HCT116 (cell line): ENCODE measurements around the gene PRPF40A. TPM values are rescaled to one million over a fixed set of nuclear protein-coding genes. Genes with fewer than 3 reads are reported as not detected.

Experiments used
- ATAC-seq: fragments of 200-7000 bp; cut with Tn5 transposase; 2 replicates; pipeline ENCODE4 v1.9.1; 2020; ENCODE audit warnings: mild to moderate bottlenecking, moderate library complexity
- Bru-seq: library from RNA; stranded (reverse); fragments of 400-500 nt; gene quantifications from one replicate; lab custom pipeline; 2021; lab: Mats Ljungman, UMichigan
- BruChase-seq, 2 experiments: library from RNA; stranded (reverse); fragments of 400-500 nt; gene quantifications; one replicate each; lab custom pipeline; 2021; lab: Mats Ljungman, UMichigan
- BruUV-seq: library from RNA; stranded (reverse); fragments of 400-500 nt; replicated peaks from 2 replicates; lab custom pipeline; 2021; lab: Mats Ljungman, UMichigan
- CTCF ChIA-PET: fragments of 300-600 bp; sonication (Branson Sonifier 250); formaldehyde crosslinking; loops from one replicate; lab custom pipeline; 2021; ENCODE audit warnings: antibody characterized with exemption; lab: Charles Lee
- POLR2A ChIA-PET: fragments of 300-600, 350-600 bp; sonication (Branson Sonifier 250); formaldehyde crosslinking; loops from one replicate; lab custom pipeline; 2021; ENCODE audit warnings: antibody characterized with exemption; lab: Charles Lee
- RAD21 ChIA-PET, 2 experiments: fragments of 300-600 bp; sonication (Branson Sonifier 250); formaldehyde crosslinking; loops; one replicate each; lab custom pipeline; 2023; ENCODE audit warnings: low total read pairs in 2 of 2; ENCODE audit not compliant: uncharacterized antibody in 2 of 2, unreplicated experiment in 2 of 2, low non-redundant PET in 1 of 2; lab: Charles Lee
- DNase-seq: peaks from one replicate; pipeline ENCODE4 v3.0.0-alpha.2; 2010; ENCODE audit warnings: low read depth, low spot score
- H2AFZ ChIP-seq: fragments of 200-600 bp; shearing (Covaris generic), sonication (generic); 2 replicates; pipeline ENCODE4 v1.6.1; 2017; ENCODE audit warnings: low read depth, mixed run types, mixed read lengths, antibody characterized with exemption, low read length; ENCODE audit not compliant: poor library complexity, severe bottlenecking
- H3K27ac ChIP-seq: 2 replicates; pipeline ENCODE4 v1.5.1; 2012; ENCODE audit warnings: low read depth, low read length
- H3K27me3 ChIP-seq: fragments of 200-600 bp; sonication (generic); 2 replicates; pipeline ENCODE4 v1.6.1; 2016; ENCODE audit warnings: mixed run types, low read length, mixed read lengths; ENCODE audit not compliant: insufficient read depth
- H3K36me3 ChIP-seq, 2 experiments: fragments of 200-500 bp in 1 of 2; fragments of 200-600 bp in 1 of 2; sonication (Bioruptor generic) in 1 of 2; sonication (generic) in 1 of 2; 2 replicates each; pipeline versions ENCODE4 v1.5.1 to v1.6.1; 2014 to 2016; ENCODE audit warnings: low read length in 2 of 2, inconsistent platforms in 1 of 2, mixed read lengths in 1 of 2, mixed run types in 1 of 2; ENCODE audit not compliant: insufficient read depth in 2 of 2, control insufficient read depth in 1 of 2
- H3K4me1 ChIP-seq, 2 experiments: fragments of 200-600 bp in 1 of 2; sonication (generic) in 1 of 2; 2 replicates each; pipeline versions ENCODE4 v1.5.1 to v1.6.1; 2012 to 2017; ENCODE audit warnings: low read length in 2 of 2, inconsistent platforms in 1 of 2, mild to moderate bottlenecking in 1 of 2, mixed read lengths in 1 of 2, mixed run types in 1 of 2, moderate library complexity in 1 of 2; ENCODE audit not compliant: insufficient read depth in 2 of 2, control insufficient read depth in 1 of 2
- H3K4me2 ChIP-seq: fragments of 200-600 bp; sonication (generic); 2 replicates; pipeline ENCODE4 v1.6.1; 2017; ENCODE audit warnings: mixed run types, low read length, mixed read lengths
- H3K4me3 ChIP-seq, 2 experiments: fragments of 200-600 bp in 1 of 2; sonication (generic) in 1 of 2; replicated peaks in 1 of 2; 2 replicates each; pipeline ENCODE4 v1.5.1; 2011 to 2016; ENCODE audit warnings: low read length in 2 of 2, control low read depth in 1 of 2, low read depth in 1 of 2, mild to moderate bottlenecking in 1 of 2, mixed read lengths in 1 of 2, mixed run types in 1 of 2
- H3K79me2 ChIP-seq: fragments of 200-600 bp; sonication (generic); 2 replicates; pipeline ENCODE4 v1.6.1; 2017; ENCODE audit warnings: mild to moderate bottlenecking, mixed run types, low read length, moderate library complexity, mixed read lengths; ENCODE audit not compliant: insufficient read depth
- H3K9ac ChIP-seq: fragments of 200-600 bp; sonication (generic); 2 replicates; pipeline ENCODE4 v1.6.1; 2016; ENCODE audit warnings: low read length, mixed read lengths
- H3K9me2 ChIP-seq: fragments of 200-600 bp; sonication (generic), shearing (Covaris generic); 2 replicates; pipeline ENCODE4 v1.6.1; 2017; ENCODE audit warnings: mixed run types, mild to moderate bottlenecking, moderate library complexity; ENCODE audit not compliant: insufficient read depth
- H3K9me3 ChIP-seq, 2 experiments: fragments of 200-500 bp in 1 of 2; fragments of 200-600 bp in 1 of 2; sonication (Bioruptor generic) in 1 of 2; sonication (generic) in 1 of 2; 2 replicates each; pipeline ENCODE4 v1.6.1; 2014 to 2017; ENCODE audit warnings: low read length in 2 of 2, mixed read lengths in 2 of 2, inconsistent platforms in 1 of 2, low read depth in 1 of 2, mild to moderate bottlenecking in 1 of 2, mixed run types in 1 of 2, moderate library complexity in 1 of 2; ENCODE audit not compliant: control insufficient read depth in 1 of 2, insufficient read depth in 1 of 2
- H4K20me1 ChIP-seq: fragments of 200-600 bp; sonication (generic), shearing (Covaris generic); 2 replicates; pipeline ENCODE4 v1.6.1; 2017; ENCODE audit warnings: mixed run types, mild to moderate bottlenecking, moderate library complexity; ENCODE audit not compliant: insufficient read depth
- ATF3 ChIP-seq: IDR thresholded peaks from 2 replicates; pipeline ENCODE4 v1.6.1; 2012
- CBX3 ChIP-seq: IDR thresholded peaks from 2 replicates; pipeline ENCODE4 v1.6.1; 2012; ENCODE audit warnings: low read depth
- CEBPB ChIP-seq: IDR thresholded peaks from 2 replicates; pipeline ENCODE4 v1.6.1; 2012; ENCODE audit warnings: low read depth
- CTCF ChIP-seq, 3 experiments: fragments of 200-600 bp in 1 of 3; sonication (generic) in 1 of 3; IDR thresholded peaks in 2 of 3; conservative IDR thresholded peaks in 1 of 3; 2 replicates each; pipeline ENCODE4 v1.5.1; 2012 to 2017; ENCODE audit warnings: low read depth in 2 of 3, low read length in 2 of 3, antibody characterized with exemption in 1 of 3, borderline replicate concordance in 1 of 3, control low read depth in 1 of 3, mild to moderate bottlenecking in 1 of 3, mixed read lengths in 1 of 3, mixed run types in 1 of 3, moderate library complexity in 1 of 3; ENCODE audit not compliant: insufficient read depth in 1 of 3
- EGR1 ChIP-seq: IDR thresholded peaks from 2 replicates; pipeline ENCODE4 v1.6.1; 2012; ENCODE audit warnings: low read depth
- EZH2 ChIP-seq: fragments of 200-600 bp; sonication (generic); IDR thresholded peaks from 2 replicates; pipeline ENCODE4 v1.6.1; 2017; ENCODE audit warnings: antibody characterized with exemption, mixed run types
- EZH2phosphoT487 ChIP-seq: fragments of 200-600 bp; IDR thresholded peaks from 2 replicates; pipeline ENCODE4 v1.6.1; 2018; ENCODE audit warnings: antibody characterized with exemption, borderline replicate concordance
- JUND ChIP-seq: IDR thresholded peaks from 2 replicates; pipeline ENCODE4 v1.6.1; 2012
- POLR2AphosphoS5 ChIP-seq: IDR thresholded peaks from 2 replicates; pipeline ENCODE4 v1.6.1; 2011; ENCODE audit warnings: mild to moderate bottlenecking, low read depth, low read length, moderate library complexity
- RAD21 ChIP-seq: IDR thresholded peaks from 2 replicates; pipeline ENCODE4 v1.6.1; 2012; ENCODE audit warnings: low read depth, mild to moderate bottlenecking
- TCF7L2 ChIP-seq: IDR thresholded peaks from 2 replicates; pipeline ENCODE4 v1.7.0; 2011; ENCODE audit warnings: borderline replicate concordance, inconsistent platforms; ENCODE audit not compliant: insufficient read depth, insufficient read length; ENCODE audit errors: extremely low read depth
- YY1 ChIP-seq: IDR thresholded peaks from 2 replicates; pipeline ENCODE4 v1.6.1; 2011; ENCODE audit warnings: low read length, low read depth, moderate library complexity, mild to moderate bottlenecking; ENCODE audit not compliant: insufficient replicate concordance; ENCODE audit errors: extremely low read depth
- ZFX ChIP-seq: fragments of 450-650 bp; IDR thresholded peaks from 2 replicates; pipeline ENCODE4 v1.6.1; 2017
- intact Hi-C: fragments of 100-400 bp; cut with micrococcal nuclease; formaldehyde crosslinking; loops from 2 replicates; pipeline ENCODE4 v1.10.0; 2022
- long read RNA-seq: library from polyadenylated mRNA; unstranded; transcript quantifications from one replicate; pipeline ENCODE4 v2.0.0, GENCODE V29; 2021; ENCODE audit not compliant: unreplicated experiment
- polyA plus RNA-seq: library from polyadenylated mRNA; unstranded; fragments of >200 nt; gene quantifications from 2 replicates; pipeline ENCODE4 v1.2.1, GENCODE V29; 2012; ENCODE audit warnings: missing spikeins
- total RNA-seq: library from RNA; stranded (reverse); gene quantifications from one replicate; pipeline ENCODE4 v1.2.1, GENCODE V29; 2021; ENCODE audit not compliant: unreplicated experiment
- TF ChIP-seq, protein P1 (sequence below): IDR thresholded peaks from 2 replicates; pipeline ENCODE4 v1.6.1; 2012; ENCODE audit warnings: low read depth
- TF ChIP-seq, protein P2 (sequence below): IDR thresholded peaks from 2 replicates; pipeline ENCODE4 v1.6.1; 2011; ENCODE audit warnings: mild to moderate bottlenecking, low read length, moderate library complexity; ENCODE audit not compliant: insufficient replicate concordance; ENCODE audit errors: extremely low read depth

PRPF40A gene
- total RNA-seq (171 TPM), Bru-seq, nascent RNA (percentile 97 among the genes with signal in this experiment), BruChase-seq, experiment 1, labeled RNA remaining after a 6-hour chase (percentile 96 among the genes with signal in this experiment), BruChase-seq, experiment 2, labeled RNA remaining after a 2-hour chase (percentile 94 among the genes with signal in this experiment)
- polyA plus RNA-seq, result 89.6 and 117 TPM in 2 replicates
- long read RNA-seq, full-length matches to known transcripts, result 5 of 240 reads
- long read RNA-seq, partial matches to known transcripts, result 158 of 240 reads
- long read RNA-seq, other reads (novel, unspliced or antisense), result 77 of 240 reads

DNA sequence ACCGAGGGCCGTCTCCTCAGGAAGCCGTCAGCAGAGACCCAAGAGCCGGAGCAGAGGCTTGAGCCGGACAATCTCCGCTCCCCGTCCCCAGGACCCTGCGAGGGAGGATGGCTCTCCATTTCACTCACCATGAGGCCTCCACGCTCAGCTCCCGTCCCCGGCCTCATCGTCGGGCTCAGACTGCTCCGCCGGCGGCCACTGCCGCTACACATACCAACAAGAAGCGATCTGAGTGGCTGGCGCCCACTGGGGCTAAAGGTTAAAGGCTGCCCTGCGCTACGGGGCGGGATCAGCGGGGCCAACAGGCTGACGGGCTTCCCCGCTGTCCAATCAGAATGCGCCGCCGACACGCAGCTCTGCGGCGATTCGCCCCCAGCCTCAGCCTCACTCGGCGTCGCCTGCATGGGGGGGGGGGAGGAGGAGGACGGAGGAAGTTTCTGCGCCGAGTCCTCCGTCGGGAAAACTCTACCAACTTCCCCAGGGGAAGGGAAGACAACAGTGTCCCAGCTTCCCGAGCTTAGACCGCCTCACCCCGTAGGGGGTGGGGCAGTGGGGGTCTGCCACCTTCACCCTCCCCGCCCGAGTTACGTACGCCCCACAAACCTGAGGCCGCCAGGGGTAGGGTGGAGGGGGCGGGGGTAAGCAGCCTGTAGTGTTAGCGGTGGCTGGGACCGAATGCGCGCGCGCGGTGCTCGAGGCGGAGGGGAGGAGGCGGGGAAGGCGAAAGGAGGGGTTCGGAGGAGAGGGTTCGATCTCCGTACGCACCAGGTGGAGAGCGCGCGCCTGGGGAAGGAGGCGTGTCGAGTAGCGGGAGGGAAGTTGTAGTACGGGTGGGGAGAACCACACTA, at the start of gene PRPF40A:
Gene PRPF40A, minus strand, starts transcription at position 234 of the 848 bp plus-strand sequence. Its CDS starts 22 bp downstream, at position 212.
- intact Hi-C loops, result loop anchor here (2.0 kb wide), 1 partner anchor 543 kb away; the partner anchor contains the start of gene STAM2
- Histone ChIP-seq H3K9ac (peak within 1 kb of the TSS; percentile 95), H3K9me2 (no peaks in the 10 kb centered on the region), H3K36me3 (peaks cover 16 to 27% of the 10 kb centered on the region in 2 experiments), H3K4me1 (peaks cover 3 to 18% of the 10 kb centered on the region in 2 experiments; a peak in 3 of 4 replicates), H3K4me3 (peak within 1 kb of the TSS; percentile 70 to 95), H4K20me1 (peaks cover 29% of the 10 kb centered on the region), H3K4me2 (peak within 1 kb of the TSS; percentile 82), H3K9me3 (no peaks in the 10 kb centered on the region), H2AFZ (no peak within 1 kb of the TSS), H3K27ac (peak within 1 kb of the TSS; percentile 89), H3K27me3 (no peaks in the 10 kb centered on the region), H3K79me2 (peaks cover 84% of the 10 kb centered on the region)
- ChIA-PET RAD21 (interaction anchor here in 1 of 2 experiments (0.6 kb wide), 1 partner anchor 437 kb away, joined by 3 read pairs; no protein-coding TSS in a partner anchor), POLR2A (interaction anchor here (1.0 to 1.9 kb wide), 5 partner anchors 9 to 69 kb away, joined by 3 to 6 read pairs (median 4); no protein-coding TSS in a partner anchor), CTCF (interaction anchor here (1.2 to 1.6 kb wide), 4 partner anchors 23 to 79 kb away, joined by 3 to 5 read pairs (median 4); no protein-coding TSS in a partner anchor)
- DNase-seq (peak; percentile 94), ATAC-seq (peak; percentile 80)
- BruUV-seq, result no TSS peak
- TF ChIP-seq, protein P1, sequence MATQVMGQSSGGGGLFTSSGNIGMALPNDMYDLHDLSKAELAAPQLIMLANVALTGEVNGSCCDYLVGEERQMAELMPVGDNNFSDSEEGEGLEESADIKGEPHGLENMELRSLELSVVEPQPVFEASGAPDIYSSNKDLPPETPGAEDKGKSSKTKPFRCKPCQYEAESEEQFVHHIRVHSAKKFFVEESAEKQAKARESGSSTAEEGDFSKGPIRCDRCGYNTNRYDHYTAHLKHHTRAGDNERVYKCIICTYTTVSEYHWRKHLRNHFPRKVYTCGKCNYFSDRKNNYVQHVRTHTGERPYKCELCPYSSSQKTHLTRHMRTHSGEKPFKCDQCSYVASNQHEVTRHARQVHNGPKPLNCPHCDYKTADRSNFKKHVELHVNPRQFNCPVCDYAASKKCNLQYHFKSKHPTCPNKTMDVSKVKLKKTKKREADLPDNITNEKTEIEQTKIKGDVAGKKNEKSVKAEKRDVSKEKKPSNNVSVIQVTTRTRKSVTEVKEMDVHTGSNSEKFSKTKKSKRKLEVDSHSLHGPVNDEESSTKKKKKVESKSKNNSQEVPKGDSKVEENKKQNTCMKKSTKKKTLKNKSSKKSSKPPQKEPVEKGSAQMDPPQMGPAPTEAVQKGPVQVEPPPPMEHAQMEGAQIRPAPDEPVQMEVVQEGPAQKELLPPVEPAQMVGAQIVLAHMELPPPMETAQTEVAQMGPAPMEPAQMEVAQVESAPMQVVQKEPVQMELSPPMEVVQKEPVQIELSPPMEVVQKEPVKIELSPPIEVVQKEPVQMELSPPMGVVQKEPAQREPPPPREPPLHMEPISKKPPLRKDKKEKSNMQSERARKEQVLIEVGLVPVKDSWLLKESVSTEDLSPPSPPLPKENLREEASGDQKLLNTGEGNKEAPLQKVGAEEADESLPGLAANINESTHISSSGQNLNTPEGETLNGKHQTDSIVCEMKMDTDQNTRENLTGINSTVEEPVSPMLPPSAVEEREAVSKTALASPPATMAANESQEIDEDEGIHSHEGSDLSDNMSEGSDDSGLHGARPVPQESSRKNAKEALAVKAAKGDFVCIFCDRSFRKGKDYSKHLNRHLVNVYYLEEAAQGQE, result no peak
- TF ChIP-seq, protein P2, sequence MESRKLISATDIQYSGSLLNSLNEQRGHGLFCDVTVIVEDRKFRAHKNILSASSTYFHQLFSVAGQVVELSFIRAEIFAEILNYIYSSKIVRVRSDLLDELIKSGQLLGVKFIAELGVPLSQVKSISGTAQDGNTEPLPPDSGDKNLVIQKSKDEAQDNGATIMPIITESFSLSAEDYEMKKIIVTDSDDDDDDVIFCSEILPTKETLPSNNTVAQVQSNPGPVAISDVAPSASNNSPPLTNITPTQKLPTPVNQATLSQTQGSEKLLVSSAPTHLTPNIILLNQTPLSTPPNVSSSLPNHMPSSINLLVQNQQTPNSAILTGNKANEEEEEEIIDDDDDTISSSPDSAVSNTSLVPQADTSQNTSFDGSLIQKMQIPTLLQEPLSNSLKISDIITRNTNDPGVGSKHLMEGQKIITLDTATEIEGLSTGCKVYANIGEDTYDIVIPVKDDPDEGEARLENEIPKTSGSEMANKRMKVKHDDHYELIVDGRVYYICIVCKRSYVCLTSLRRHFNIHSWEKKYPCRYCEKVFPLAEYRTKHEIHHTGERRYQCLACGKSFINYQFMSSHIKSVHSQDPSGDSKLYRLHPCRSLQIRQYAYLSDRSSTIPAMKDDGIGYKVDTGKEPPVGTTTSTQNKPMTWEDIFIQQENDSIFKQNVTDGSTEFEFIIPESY, result no peak
- TF ChIP-seq EZH2phosphoT487, result no peak
- no peak for TF ChIP-seq RAD21
- peak; percentile 93 for TF ChIP-seq ZFX
- peak; percentile 77 for TF ChIP-seq EGR1
- TF ChIP-seq CTCF (IDR thresholded peaks at IDR 0.05 in 2 of 3, conservative IDR thresholded peaks at IDR 0.05 in 1 of 3; ENCODE audit: borderline replicate concordance in 1 of 3, insufficient read depth in 1 of 3, low read depth in 2 of 3, low read length in 2 of 3), result no peak
- TF ChIP-seq POLR2AphosphoS5, result peak; percentile 59
- peak; percentile 81 for TF ChIP-seq YY1
- TF ChIP-seq CEBPB, result no peak
- no peak for TF ChIP-seq JUND
- TF ChIP-seq EZH2, result no peak
- no peak for TF ChIP-seq TCF7L2
- TF ChIP-seq CBX3, result no peak
- no peak for TF ChIP-seq ATF3
